Activated CD8-positive, alpha-beta memory T cell treated with anti-CD3 and anti-CD28 coated beads for 4 hours (primary cell): ENCODE results near the gene PTPRF.
"Not testable (repeated sequence)": the region's sequence is repeated elsewhere in the genome, so short reads cannot be mapped to it uniquely, and the experiment has no call there.

ENCODE experiments used
- DNase-seq, 2 donors: peaks; one replicate each; pipeline ENCODE4 v3.0.0-alpha.2; 2020; ENCODE audit warnings: low read depth in 2 of 2

Gene PTPRF

DNA sequence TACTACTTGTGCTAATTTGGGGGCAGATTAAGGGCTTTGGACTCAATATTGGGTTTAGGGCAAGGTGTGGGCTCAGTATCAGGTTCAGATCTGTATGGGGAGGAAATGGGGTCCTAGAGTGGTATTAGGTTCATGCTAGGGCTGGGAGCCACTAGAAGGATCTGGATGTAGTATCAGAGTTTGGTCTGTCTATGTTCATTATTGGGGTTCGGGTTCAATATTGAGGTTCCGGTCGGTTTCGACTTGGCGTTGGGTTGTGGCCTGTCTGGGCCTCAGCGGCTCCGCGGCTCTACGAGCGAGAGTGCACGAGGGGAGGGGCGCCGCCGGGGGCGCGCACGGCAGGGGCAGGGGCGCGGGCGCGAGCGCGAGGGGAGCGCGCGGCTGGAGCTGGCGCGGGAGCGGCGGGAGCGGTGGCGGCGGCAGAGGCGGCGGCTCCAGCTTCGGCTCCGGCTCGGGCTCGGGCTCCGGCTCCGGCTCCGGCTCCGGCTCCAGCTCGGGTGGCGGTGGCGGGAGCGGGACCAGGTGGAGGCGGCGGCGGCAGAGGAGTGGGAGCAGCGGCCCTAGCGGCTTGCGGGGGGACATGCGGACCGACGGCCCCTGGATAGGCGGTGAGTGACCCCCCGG lies at the start of gene PTPRF:
PTPRF (plus strand) TSS at position 401 of the 624 bp plus-strand sequence. CDS start 14,193 bp downstream, outside the sequence.
- DNase-seq: no peak

DNA sequence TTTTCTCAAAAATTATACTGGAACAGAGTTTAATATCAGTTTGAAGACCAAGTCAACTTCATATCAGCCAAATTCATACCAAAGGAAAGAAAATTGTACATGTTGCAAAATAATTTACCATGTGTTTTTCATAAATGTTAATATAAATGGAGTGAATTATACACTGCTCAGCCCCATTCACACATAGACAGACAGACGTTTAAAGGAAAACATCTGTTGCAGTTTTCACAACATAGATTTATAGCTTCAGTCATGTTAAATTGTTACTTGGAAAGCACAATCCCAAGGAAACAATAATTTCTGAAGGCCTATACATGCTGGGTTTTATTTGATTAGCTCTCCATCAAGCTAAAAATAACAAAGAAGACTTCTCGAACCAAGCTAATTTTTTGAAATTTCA lies 49.2 kb upstream of the PTPRF start:
- DNase-seq: no peak

DNA sequence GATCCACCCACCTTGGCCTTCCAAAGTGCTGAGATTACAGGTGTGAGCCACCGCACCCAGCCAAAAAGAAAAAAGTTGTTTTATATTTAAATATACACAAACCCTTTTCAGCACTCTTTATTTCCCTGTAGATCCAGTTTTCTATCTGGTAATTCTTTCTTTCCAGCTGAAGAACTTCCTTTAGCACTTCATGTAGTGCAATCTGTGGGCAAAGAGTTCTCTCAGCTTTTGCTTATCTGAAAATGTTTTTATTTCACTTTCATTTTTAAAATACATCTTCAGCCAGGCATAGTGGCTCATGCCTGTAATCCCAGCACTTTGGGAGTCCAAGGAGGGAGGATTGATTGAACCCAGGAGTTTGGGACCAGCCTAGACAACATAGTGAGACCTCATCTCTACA lies 48.5 kb upstream of the PTPRF start:
- no peak for DNase-seq

DNA sequence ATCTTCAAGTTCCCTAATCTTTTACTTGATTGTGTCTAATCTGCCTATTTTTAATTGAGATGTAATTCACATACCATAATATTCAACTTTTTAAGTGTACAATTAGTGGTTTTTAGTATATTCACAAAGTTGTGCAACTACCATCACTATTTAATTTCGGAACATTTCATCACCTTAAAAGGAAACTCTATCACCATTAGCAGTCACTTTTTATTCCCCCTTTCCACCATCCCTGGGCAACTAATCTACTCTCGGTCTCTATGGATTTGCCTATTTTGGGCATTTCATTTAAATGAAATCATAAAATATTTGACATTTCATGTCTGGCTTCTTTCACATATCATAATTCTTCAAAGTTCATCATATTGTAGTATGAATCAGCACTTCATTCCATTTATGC lies 46.3 kb upstream of the PTPRF start:
- DNase-seq: no peak

GRCh38 chr1:43488165-43488564 lies 42.5 kb upstream of the PTPRF start:
- DNase-seq: no peak

DNA sequence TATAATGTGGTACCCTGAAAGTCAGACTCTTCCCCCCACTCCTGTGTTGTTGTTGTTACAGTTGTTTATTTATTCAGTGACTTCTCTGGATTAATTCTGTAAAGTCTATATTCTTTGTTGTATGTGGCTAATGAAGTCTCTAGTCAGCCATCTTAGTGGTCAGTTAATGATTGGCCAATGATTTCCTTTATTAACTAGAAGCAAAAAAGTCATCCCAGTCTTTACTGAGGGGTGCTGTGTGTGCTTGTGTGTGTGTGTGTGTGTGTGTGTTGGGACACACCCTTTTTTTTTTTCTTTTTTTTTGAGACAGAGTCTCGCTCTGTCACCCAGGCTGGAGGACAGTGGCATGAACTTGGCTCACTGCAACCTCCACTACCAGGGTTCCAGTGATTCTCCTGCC lies 39.6 kb upstream of the PTPRF start:
- DNase-seq: no peak

GRCh38 chr1:43492826-43493225 lies 37.9 kb upstream of the PTPRF start:
- DNase-seq: no peak

GRCh38 chr1:43493661-43494450 lies 36.8 kb upstream of the PTPRF start:
- DNase-seq: no peak

DNA sequence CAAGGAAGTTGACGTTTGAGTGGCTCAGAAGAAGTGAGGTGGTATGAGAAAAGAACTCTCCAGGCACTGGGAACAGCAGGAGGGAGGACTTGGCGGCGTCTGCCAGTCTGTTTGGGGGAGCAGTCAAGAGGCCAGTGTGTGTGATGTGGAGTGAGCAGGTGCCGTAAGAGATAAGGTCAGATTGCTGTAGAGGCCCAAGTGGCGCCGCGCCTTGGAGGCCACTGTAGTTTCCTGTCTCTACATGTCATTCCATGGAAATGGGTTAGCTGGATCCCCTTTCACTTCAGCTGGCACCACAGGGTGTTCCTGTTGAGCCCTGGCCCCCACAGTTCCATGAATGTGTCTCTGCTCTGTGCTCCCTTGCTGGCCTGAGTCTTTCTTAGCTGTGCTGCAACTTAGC lies 35.5 kb upstream of the PTPRF start:
- DNase-seq: no peak

GRCh38 chr1:43499898-43500297 lies 30.8 kb upstream of the PTPRF start:
- no peak for DNase-seq

GRCh38 chr1:43501806-43502205 lies 28.9 kb upstream of the PTPRF start:
- not testable (repeated sequence) for DNase-seq

DNA sequence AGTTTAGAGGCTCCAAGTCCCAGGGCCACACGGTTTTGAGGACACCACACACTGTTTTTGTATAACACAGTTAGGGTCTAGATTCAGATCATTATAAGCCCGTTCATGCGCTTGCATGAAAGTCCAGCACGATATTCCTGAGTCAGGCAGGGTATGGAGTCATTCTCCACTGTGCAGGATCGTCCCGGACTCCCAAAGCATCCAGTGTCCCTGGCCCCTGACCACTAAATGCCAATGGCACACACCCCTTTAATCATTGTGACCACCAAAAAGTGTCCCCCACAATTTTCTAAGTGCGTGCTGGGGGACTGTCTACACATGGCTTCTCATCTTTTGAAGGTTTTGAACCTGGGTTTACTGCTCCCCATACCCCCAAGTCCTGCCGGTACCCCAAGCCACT lies 27.1 kb upstream of the PTPRF start:
- DNase-seq: no peak

DNA sequence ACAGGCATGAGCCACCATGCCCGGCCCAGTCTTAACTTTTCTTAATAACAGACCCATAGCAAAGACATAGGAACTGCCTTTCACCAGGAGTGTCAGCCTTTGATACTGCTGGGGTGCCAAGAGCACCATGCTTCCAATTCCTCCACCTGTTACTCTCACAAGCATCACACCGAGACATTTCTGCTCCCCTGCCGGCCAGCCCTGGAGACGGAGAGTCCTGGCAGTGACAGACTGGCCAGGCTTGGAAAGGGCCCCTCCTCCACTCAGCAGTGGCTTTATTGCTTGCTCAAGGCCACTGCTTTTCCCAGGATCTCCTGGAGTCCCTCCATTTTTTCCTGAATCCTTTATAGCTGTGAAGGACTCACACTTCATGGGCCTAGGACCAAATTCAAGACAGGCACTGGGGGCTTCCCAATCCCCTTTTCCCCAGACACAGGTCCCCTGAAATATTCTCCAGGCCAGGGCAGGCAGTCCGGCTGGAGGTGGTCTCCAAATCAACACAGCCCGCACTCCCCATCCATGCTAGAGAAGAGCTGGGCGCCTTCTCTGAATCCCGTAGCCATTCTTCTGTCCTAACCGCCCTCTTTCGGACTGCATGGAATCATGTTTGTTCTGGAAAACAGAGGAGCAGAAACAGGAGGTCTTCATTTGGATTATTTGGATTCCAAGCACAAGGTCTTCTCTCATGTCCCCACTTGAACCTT lies 25.5 kb upstream of the PTPRF start:
- no peak for DNase-seq

- no peak for DNase-seq
Observed at GRCh38 chr1:43506233-43506632, 24.4 kb upstream of the PTPRF start.

- DNase-seq: no peak
Observed at GRCh38 chr1:43507296-43508295, 23.1 kb upstream of the PTPRF start.

DNA sequence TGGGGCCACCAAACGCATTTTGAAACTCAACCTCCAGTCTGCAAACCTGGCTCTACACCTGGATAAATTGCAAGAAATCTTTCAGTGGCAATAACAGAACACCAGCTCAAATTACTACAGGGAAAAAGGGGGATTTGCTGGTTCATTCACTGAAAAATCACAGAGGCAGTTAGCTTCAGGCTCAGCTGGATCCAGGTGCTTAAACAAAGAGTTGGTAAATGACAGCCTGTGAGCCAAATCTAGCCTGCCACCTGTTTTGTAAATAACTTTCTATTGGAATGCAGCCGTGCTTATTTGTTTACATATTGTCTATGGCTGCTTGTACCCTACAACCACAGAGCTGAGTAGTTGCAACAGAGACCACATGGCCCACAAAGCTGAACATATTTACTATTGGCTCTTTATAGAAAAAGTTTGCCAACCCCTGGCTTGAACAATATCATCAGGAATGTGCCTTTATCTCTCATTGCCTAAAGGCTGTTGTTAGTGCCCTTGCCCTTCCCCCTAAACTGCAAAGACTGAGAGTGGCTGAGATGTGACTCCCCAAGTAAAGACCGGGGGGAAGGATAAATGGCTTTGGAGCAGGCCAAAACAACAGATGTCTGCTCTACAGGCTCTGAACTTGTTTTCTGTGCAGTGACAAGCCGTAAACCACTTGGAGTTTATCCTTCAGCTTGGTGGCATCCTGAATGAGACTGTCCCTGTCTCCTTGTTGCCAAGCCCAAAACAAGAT lies 21.5 kb upstream of the PTPRF start:
- DNase-seq: no peak

DNA sequence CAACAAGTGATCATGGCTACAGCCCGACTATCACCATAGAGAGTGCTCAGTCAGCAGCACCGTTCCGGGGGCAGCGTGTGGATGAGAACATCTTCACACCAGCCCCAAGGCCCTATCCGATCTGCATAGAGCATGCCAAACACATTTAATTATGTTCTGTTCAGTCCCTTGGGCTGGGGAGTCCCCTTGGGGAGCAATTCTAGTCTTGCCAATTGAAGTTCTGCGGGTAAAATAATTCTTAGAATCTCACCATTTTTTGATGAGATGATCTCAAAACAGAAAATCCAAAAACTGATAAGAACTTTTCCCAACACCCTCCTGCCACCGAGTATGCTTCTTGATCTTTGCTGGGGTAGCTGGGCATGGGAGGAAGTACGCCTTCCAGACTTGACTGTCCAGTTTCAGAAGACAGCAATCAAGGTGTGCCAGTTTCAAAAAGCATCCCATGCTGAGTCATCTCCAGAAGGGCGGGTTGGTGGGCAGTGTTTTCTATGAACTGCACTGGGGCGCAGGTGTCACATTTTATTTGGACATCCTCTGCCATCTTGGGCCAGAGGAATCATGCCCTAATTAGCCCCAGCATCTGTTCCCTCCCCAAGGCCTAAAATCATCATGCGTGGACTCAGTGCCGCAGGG lies 20.8 kb upstream of the PTPRF start:
- DNase-seq: no peak

- no peak for DNase-seq
Observed at GRCh38 chr1:43510621-43511020, 20.1 kb upstream of the PTPRF start.

GRCh38 chr1:43511394-43511793 lies 19.3 kb upstream of the PTPRF start:
- DNase-seq: no peak

GRCh38 chr1:43512133-43512532 lies 18.6 kb upstream of the PTPRF start:
- DNase-seq: no peak
